ENCODE results near the gene DOCK7. TPM values are rescaled to one million over a fixed set of nuclear protein-coding genes. Genes with fewer than 3 reads are reported as not detected.

Gene DOCK7
- total and polyA plus RNA-seq, 2 of the 8 experiments (the other 6 are each of a cell fraction or from before 2014, with no cell fraction given) = 10.2 to 33.7 TPM

DNA sequence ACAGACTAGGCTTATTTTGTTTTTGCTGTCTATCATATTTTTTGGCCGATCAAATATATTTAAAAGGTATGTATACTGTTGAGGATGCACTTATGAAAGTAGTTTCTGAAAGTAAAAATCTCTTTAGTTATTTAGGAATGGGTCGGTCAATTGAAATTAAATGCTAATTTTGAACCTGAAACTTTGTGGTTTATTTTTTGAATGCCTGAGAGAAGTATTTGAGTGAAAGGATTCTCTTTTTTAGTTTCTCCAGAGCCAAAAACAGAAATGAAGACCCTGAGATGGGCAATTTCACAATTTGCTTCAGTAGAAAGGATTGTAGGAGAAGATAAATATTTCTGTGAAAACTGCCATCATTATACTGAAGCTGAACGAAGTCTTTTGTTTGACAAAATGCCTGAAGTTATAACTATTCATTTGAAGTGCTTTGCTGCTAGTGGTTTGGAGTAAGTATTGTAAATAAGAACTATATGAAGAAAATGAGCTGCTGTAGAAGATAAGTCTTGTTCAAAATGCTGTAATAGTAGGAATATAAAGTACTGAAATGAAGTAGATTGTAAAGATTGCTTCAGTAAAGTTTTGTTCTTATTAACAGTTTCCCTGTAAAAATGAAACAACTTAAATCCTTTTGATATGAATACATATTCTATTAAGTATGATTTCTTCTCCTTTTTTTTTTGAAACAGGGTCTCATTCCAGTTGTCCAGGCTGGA is 239.8 kb downstream of the DOCK7 start (continued):
- TF ChIP-seq, protein P1, sequence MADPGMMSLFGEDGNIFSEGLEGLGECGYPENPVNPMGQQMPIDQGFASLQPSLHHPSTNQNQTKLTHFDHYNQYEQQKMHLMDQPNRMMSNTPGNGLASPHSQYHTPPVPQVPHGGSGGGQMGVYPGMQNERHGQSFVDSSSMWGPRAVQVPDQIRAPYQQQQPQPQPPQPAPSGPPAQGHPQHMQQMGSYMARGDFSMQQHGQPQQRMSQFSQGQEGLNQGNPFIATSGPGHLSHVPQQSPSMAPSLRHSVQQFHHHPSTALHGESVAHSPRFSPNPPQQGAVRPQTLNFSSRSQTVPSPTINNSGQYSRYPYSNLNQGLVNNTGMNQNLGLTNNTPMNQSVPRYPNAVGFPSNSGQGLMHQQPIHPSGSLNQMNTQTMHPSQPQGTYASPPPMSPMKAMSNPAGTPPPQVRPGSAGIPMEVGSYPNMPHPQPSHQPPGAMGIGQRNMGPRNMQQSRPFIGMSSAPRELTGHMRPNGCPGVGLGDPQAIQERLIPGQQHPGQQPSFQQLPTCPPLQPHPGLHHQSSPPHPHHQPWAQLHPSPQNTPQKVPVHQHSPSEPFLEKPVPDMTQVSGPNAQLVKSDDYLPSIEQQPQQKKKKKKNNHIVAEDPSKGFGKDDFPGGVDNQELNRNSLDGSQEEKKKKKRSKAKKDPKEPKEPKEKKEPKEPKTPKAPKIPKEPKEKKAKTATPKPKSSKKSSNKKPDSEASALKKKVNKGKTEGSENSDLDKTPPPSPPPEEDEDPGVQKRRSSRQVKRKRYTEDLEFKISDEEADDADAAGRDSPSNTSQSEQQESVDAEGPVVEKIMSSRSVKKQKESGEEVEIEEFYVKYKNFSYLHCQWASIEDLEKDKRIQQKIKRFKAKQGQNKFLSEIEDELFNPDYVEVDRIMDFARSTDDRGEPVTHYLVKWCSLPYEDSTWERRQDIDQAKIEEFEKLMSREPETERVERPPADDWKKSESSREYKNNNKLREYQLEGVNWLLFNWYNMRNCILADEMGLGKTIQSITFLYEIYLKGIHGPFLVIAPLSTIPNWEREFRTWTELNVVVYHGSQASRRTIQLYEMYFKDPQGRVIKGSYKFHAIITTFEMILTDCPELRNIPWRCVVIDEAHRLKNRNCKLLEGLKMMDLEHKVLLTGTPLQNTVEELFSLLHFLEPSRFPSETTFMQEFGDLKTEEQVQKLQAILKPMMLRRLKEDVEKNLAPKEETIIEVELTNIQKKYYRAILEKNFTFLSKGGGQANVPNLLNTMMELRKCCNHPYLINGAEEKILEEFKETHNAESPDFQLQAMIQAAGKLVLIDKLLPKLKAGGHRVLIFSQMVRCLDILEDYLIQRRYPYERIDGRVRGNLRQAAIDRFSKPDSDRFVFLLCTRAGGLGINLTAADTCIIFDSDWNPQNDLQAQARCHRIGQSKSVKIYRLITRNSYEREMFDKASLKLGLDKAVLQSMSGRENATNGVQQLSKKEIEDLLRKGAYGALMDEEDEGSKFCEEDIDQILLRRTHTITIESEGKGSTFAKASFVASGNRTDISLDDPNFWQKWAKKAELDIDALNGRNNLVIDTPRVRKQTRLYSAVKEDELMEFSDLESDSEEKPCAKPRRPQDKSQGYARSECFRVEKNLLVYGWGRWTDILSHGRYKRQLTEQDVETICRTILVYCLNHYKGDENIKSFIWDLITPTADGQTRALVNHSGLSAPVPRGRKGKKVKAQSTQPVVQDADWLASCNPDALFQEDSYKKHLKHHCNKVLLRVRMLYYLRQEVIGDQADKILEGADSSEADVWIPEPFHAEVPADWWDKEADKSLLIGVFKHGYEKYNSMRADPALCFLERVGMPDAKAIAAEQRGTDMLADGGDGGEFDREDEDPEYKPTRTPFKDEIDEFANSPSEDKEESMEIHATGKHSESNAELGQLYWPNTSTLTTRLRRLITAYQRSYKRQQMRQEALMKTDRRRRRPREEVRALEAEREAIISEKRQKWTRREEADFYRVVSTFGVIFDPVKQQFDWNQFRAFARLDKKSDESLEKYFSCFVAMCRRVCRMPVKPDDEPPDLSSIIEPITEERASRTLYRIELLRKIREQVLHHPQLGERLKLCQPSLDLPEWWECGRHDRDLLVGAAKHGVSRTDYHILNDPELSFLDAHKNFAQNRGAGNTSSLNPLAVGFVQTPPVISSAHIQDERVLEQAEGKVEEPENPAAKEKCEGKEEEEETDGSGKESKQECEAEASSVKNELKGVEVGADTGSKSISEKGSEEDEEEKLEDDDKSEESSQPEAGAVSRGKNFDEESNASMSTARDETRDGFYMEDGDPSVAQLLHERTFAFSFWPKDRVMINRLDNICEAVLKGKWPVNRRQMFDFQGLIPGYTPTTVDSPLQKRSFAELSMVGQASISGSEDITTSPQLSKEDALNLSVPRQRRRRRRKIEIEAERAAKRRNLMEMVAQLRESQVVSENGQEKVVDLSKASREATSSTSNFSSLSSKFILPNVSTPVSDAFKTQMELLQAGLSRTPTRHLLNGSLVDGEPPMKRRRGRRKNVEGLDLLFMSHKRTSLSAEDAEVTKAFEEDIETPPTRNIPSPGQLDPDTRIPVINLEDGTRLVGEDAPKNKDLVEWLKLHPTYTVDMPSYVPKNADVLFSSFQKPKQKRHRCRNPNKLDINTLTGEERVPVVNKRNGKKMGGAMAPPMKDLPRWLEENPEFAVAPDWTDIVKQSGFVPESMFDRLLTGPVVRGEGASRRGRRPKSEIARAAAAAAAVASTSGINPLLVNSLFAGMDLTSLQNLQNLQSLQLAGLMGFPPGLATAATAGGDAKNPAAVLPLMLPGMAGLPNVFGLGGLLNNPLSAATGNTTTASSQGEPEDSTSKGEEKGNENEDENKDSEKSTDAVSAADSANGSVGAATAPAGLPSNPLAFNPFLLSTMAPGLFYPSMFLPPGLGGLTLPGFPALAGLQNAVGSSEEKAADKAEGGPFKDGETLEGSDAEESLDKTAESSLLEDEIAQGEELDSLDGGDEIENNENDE (IDR thresholded peaks at IDR 0.05; ENCODE audit: insufficient replicate concordance, low read length) = no peak
- no peak for TF ChIP-seq MAFK (IDR thresholded peaks at IDR 0.05; ENCODE audit: low read depth, low read length)
- TF ChIP-seq CREB1 (IDR thresholded peaks at IDR 0.05) = no peak
- TF ChIP-seq RBBP5 (IDR thresholded peaks at IDR 0.05; ENCODE audit: borderline replicate concordance, low read depth, low read length) = no peak
- TF ChIP-seq KDM4A (IDR thresholded peaks at IDR 0.05; ENCODE audit: low read depth, low read length, severe bottlenecking) = no peak
- TF ChIP-seq CHD1 (IDR thresholded peaks at IDR 0.05; ENCODE audit: low read depth, low read length) = no peak
- no peak for TF ChIP-seq SP4 (IDR thresholded peaks at IDR 0.05; ENCODE audit: low read length)
- TF ChIP-seq POU5F1 (IDR thresholded peaks at IDR 0.05; ENCODE audit: low read depth, low read length) = no peak
- no peak for TF ChIP-seq RXRA (IDR thresholded peaks at IDR 0.05; ENCODE audit: insufficient read depth, low read depth, low read length)
- no peak for TF ChIP-seq CBX5 (IDR thresholded peaks at IDR 0.05; ENCODE audit: low read depth, low read length)
- TF ChIP-seq RAD21 (IDR thresholded peaks at IDR 0.05 in 1 of 2, conservative IDR thresholded peaks at IDR 0.05 in 1 of 2; ENCODE audit: low read depth in 2 of 2, low read length in 2 of 2) = no peak

Measured in H1 (cell line).